ENCODE results near the gene C6orf89.

Gene C6orf89

GRCh38 chr6:36971921-36972673, 86.3 kb downstream of the C6orf89 start:
- DNase-seq: no peak

DNA sequence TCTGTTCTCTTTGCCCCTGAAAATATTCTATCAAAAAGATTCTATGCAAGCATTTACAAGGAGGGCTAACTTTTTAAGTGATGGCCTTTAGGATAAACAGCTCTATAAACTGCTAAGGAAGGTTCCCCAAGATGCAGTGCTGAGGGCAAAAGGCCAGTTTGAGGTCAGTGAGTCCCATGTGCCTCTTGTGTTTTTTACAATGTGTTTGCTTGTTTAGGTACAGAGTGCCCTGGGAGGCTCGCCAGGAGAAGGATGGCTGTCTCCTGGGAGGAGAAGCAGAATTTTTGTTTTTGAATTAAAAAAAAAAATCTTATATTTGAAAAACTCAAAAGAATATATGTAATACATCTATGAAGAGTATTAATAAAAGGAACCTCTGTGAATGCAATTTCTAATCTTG, 87.4 kb downstream of the C6orf89 start:
- DNase-seq: no peak

GRCh38 chr6:36973647-36974046, 87.9 kb downstream of the C6orf89 start:
- DNase-seq: no peak

GRCh38 chr6:36975231-36976006, 89.7 kb downstream of the C6orf89 start:
- DNase-seq: no peak

DNA sequence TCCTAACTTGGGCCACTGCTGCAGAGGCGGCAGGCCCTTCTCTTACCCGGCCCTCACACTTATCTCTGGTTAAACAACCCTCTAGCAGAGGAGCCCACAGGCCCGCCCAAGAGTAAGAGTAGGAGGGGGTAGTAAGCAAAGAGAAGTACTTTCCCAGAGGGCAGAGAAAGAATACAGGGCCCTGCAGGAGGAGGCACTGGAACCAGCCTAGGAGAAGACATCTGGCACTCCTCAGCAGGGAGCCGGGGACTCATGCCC, 90.2 kb downstream of the C6orf89 start:
- DNase-seq: no peak

DNA sequence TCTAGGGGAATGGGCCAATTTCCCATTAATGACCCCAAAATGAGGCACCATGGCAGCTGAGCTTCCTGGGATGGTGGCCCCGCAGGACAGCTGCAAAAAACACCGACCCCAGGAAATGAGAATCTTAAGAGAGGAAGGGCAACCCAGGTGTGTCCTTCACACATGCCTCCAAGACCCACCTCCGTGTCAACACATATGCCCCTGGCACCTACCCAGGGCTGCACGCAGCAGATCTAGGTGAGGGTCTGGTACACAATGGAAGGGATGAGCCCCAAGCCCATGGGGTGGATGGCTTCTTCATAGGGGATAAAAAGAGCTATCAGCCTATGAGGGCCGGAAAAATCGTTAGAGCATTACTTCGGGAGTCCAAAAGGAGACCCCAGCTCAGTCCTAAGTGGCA, 90.8 kb downstream of the C6orf89 start:
- DNase-seq: no peak

- DNase-seq: no peak
Measured at GRCh38 chr6:36976931-36977330, 91.2 kb downstream of the C6orf89 start.

DNA sequence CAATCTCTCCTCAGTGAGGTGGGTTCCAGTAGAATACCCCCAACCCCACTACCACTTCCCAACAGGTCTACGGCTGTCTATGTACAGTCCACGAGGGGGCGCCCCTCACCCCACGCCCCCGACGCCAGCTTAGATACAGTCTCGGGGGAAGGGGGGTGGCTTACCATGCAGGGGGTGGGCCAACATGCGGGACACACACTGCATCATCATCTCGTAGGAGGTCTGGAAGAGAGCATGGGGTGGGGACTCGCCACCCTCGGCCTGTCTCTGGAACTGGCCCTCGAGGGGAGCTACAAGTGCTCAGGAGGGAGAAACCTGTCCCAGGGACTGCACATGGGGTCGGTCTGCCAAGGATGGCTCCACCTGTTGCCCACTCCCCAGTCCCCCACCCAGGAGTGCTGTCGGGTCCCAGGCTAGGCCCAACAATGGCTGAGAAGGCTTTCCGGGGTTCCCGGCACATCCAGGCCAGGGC, 91.8 kb downstream of the C6orf89 start:
- no peak for DNase-seq
